Fibroblast of the aortic adventitia (primary cell): ENCODE measurements around the gene STAG1. TPM values are rescaled to one million over a fixed set of nuclear protein-coding genes. Genes with fewer than 3 reads are reported as not detected.
"Not testable (repeated sequence)": the region's sequence is repeated elsewhere in the genome, so short reads cannot be mapped to it uniquely, and the experiment has no call there.

ENCODE experiments used
- DNase-seq: peaks from one replicate; pipeline ENCODE4 v3.0.0-alpha.2; 2010; ENCODE audit warnings: low read depth
- H3K4me3 ChIP-seq: 2 replicates; pipeline ENCODE4 v1.5.1; 2011; ENCODE audit warnings: low read depth, mild to moderate bottlenecking, control low read depth, low read length, moderate library complexity
- CTCF ChIP-seq: IDR thresholded peaks from 2 replicates; pipeline ENCODE4 v1.5.1; 2011; ENCODE audit warnings: mild to moderate bottlenecking, low read length, control low read depth, inconsistent platforms; ENCODE audit not compliant: insufficient read depth
- total RNA-seq: library from RNA; depleted of rRNA; stranded (reverse); fragments of >200 nt; gene quantifications from 2 replicates; pipeline ENCODE4 v1.2.3, GENCODE V29; 2012; ENCODE audit warnings: low replicate concordance

Gene STAG1
- total RNA-seq, result 75.1 and 78.0 TPM in 2 replicates

- H3K4me3 ChIP-seq, result peak within 1 kb of the TSS; percentile 79
- DNase-seq, result no peak
These were observed at the start of gene STAG1 for GRCh38 chr3:136752172-136752421. Gene STAG1, minus strand, starts transcription at chr3:136752378. Its CDS starts 121,480 bp downstream, at chr3:136630898.

GRCh38 chr3:136801146-136801545 lies 49.0 kb upstream of the STAG1 start:
- not testable (repeated sequence) for DNase-seq, H3K4me3 ChIP-seq

More at GRCh38 chr3:136752172-136752421, at the start of gene STAG1:
- TF ChIP-seq CTCF, result peak; percentile 94

GRCh38 chr3:136792556-136793330 lies 40.6 kb upstream of the STAG1 start:
- no peak for TF ChIP-seq CTCF
- no peak overlapping the region for H3K4me3 ChIP-seq
- DNase-seq, result no peak

- DNase-seq, result no peak
- no peak overlapping the region for H3K4me3 ChIP-seq
- no peak for TF ChIP-seq CTCF
These were observed 38.6 kb upstream of the STAG1 start for GRCh38 chr3:136790786-136791185.

GRCh38 chr3:136789976-136790375 lies 37.8 kb upstream of the STAG1 start:
- H3K4me3 ChIP-seq, result no peak overlapping the region
- TF ChIP-seq CTCF, result no peak
- no peak for DNase-seq

GRCh38 chr3:136788154-136788553 lies 36.0 kb upstream of the STAG1 start:
- TF ChIP-seq CTCF, result no peak
- H3K4me3 ChIP-seq, result no peak overlapping the region
- no peak for DNase-seq

- TF ChIP-seq CTCF, result no peak
- H3K4me3 ChIP-seq, result no peak overlapping the region
- DNase-seq, result peak; percentile 84
These were observed 35.2 kb upstream of the STAG1 start for GRCh38 chr3:136787349-136787748.
